Measurements from ENCODE around the gene SOX2. TPM values are rescaled to one million over a fixed set of nuclear protein-coding genes. Genes with fewer than 3 reads are reported as not detected.
A peak's percentile ranks its signal among the peaks of the same experiment; 100 is the strongest.

Gene SOX2
- under 0.01 TPM in 1 of 2 replicates, not detected in the other for total RNA-seq (2012; rRNA removed)

DNA sequence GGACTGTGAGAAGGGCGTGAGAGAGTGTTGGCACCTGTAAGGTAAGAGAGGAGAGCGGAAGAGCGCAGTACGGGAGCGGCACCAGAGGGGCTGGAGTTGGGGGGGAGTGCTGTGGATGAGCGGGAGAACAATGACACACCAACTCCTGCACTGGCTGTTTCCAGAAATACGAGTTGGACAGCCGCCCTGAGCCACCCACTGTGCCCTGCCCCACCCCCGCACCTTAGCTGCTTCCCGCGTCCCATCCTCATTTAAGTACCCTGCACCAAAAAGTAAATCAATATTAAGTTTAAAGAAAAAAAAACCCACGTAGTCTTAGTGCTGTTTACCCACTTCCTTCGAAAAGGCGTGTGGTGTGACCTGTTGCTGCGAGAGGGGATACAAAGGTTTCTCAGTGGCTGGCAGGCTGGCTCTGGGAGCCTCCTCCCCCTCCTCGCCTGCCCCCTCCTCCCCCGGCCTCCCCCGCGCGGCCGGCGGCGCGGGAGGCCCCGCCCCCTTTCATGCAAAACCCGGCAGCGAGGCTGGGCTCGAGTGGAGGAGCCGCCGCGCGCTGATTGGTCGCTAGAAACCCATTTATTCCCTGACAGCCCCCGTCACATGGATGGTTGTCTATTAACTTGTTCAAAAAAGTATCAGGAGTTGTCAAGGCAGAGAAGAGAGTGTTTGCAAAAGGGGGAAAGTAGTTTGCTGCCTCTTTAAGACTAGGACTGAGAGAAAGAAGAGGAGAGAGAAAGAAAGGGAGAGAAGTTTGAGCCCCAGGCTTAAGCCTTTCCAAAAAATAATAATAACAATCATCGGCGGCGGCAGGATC is at the start of gene SOX2:
Gene SOX2 (plus strand): TSS at position 601 of the 811 bp plus-strand sequence. CDS start 436 bp downstream, outside the sequence.
- peak within 1 kb of the TSS; percentile 86 for H3K4me2 ChIP-seq (ENCODE audit: low read length)
- peaks cover 87% of the 10 kb centered on the region for H3K27me3 ChIP-seq (ENCODE audit: control insufficient read depth, insufficient read depth, low read length)
- H3K9ac ChIP-seq (ENCODE audit: low read depth, low read length): no peak within 1 kb of the TSS

DNA sequence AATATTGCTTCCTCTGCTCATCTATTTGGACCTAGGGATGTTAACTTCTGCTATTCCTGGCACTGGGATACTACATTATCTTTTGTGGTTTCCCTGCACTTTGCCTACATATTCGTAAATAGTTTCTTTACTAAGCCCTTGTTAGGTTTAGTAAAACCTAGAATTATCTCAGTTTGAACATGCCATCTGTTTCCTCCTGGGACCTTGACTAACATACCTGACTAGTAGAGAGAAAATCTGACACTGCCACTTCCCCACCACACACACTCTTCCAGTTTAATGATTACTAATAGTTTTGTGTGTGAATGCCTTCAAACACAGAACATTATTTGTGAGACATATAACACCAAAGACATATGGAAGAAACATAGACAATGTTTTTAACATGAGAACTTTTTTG is 28.2 kb upstream of the SOX2 start:
- Histone ChIP-seq H3K9me3 (replicated peaks; ENCODE audit: low read length) (no peaks in the 10 kb centered on the region), H3K4me2 (ENCODE audit: low read length) (no peak overlapping the region), H3K4me1 (ENCODE audit: control insufficient read depth, insufficient read depth, low read length) (no peaks in the 10 kb centered on the region), H3K4me3 (ENCODE audit: low read length) (no peak overlapping the region), H3K36me3 (ENCODE audit: insufficient read depth, low read length) (no peaks in the 10 kb centered on the region), H3K27me3 (ENCODE audit: control insufficient read depth, insufficient read depth, low read length) (no peaks in the 10 kb centered on the region), H3K9ac (ENCODE audit: low read depth, low read length) (no peak overlapping the region)

More for the DNA sequence above, at the start of gene SOX2:
- Histone ChIP-seq H3K4me3 (ENCODE audit: low read length) (peak within 1 kb of the TSS; percentile 59), H3K9me3 (replicated peaks; ENCODE audit: low read length) (no peaks in the 10 kb centered on the region), H3K36me3 (ENCODE audit: insufficient read depth, low read length) (no peaks in the 10 kb centered on the region), H3K4me1 (ENCODE audit: control insufficient read depth, insufficient read depth, low read length) (peaks cover 10% of the 10 kb centered on the region)

DNA sequence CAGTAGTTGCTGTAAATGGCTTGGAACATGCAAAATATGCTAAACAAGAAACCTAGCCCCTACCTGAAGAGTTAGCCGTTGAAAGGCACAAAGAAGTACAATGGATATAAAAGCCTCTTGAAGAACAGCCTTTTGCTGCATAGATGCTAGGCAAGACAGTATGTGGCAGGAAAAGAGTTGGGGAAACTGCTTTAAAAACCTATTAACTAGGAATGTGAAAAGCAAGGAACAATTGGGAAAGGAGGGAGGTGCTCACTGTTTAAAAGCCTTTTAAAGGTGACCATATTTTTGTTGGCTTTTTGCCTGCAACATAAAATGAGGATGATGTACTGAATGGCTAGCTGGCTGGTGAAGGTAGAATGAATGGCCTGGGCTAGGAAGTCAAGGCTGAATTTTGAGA is 24.5 kb upstream of the SOX2 start:
- no peak overlapping the region for H3K9ac ChIP-seq (ENCODE audit: low read depth, low read length)
- H3K9me3 ChIP-seq (replicated peaks; ENCODE audit: low read length): no peaks in the 10 kb centered on the region
- H3K4me2 ChIP-seq (ENCODE audit: low read length): no peak overlapping the region
- no peak overlapping the region for H3K4me3 ChIP-seq (ENCODE audit: low read length)
- no peaks in the 10 kb centered on the region for H3K4me1 ChIP-seq (ENCODE audit: control insufficient read depth, insufficient read depth, low read length)
- no peaks in the 10 kb centered on the region for H3K36me3 ChIP-seq (ENCODE audit: insufficient read depth, low read length)
- no peaks in the 10 kb centered on the region for H3K27me3 ChIP-seq (ENCODE audit: control insufficient read depth, insufficient read depth, low read length)

- Histone ChIP-seq H3K9ac (ENCODE audit: low read depth, low read length) (no peak overlapping the region), H3K4me2 (ENCODE audit: low read length) (no peak overlapping the region), H3K9me3 (replicated peaks; ENCODE audit: low read length) (no peaks in the 10 kb centered on the region), H3K4me3 (ENCODE audit: low read length) (no peak overlapping the region), H3K27me3 (ENCODE audit: control insufficient read depth, insufficient read depth, low read length) (no peaks in the 10 kb centered on the region), H3K36me3 (ENCODE audit: insufficient read depth, low read length) (no peaks in the 10 kb centered on the region), H3K4me1 (ENCODE audit: control insufficient read depth, insufficient read depth, low read length) (no peaks in the 10 kb centered on the region)
These were observed 24.0 kb upstream of the SOX2 start for GRCh38 chr3:181687731-181688130.

DNA sequence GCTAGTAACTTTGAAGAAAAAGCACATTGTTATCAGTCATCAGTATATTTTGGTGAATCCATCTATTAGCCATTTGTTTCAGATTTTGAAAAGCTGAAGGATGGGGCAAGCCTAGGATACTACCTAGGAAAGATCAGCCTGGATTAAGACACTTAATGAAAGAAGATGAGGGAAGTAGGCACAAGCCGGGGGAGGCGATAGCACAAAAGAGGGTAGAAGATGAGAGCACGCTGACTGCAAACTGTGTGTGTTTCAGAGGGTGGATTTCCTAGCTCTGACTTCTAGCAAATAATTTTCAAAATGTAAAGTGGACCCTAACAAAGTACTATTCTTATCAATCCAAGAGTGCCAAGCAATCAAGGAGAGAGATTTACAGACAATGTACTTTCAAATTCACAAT is 22.2 kb upstream of the SOX2 start:
- Histone ChIP-seq H3K36me3 (ENCODE audit: insufficient read depth, low read length) (no peaks in the 10 kb centered on the region), H3K9me3 (replicated peaks; ENCODE audit: low read length) (no peaks in the 10 kb centered on the region), H3K4me1 (ENCODE audit: control insufficient read depth, insufficient read depth, low read length) (no peaks in the 10 kb centered on the region), H3K4me3 (ENCODE audit: low read length) (no peak overlapping the region), H3K27me3 (ENCODE audit: control insufficient read depth, insufficient read depth, low read length) (no peaks in the 10 kb centered on the region), H3K9ac (ENCODE audit: low read depth, low read length) (no peak overlapping the region), H3K4me2 (ENCODE audit: low read length) (no peak overlapping the region)

- Histone ChIP-seq H3K9ac (ENCODE audit: low read depth, low read length) (no peak overlapping the region), H3K27me3 (ENCODE audit: control insufficient read depth, insufficient read depth, low read length) (peaks cover 4% of the 10 kb centered on the region), H3K9me3 (replicated peaks; ENCODE audit: low read length) (no peaks in the 10 kb centered on the region), H3K4me3 (ENCODE audit: low read length) (no peak overlapping the region), H3K4me1 (ENCODE audit: control insufficient read depth, insufficient read depth, low read length) (peaks cover 8% of the 10 kb centered on the region), H3K36me3 (ENCODE audit: insufficient read depth, low read length) (no peaks in the 10 kb centered on the region), H3K4me2 (ENCODE audit: low read length) (no peak overlapping the region)
These were observed 21.0 kb upstream of the SOX2 start for GRCh38 chr3:181690769-181691168.

GRCh38 chr3:181691901-181692300 is 19.8 kb upstream of the SOX2 start:
- H3K36me3 ChIP-seq (ENCODE audit: insufficient read depth, low read length): no peaks in the 10 kb centered on the region
- H3K4me3 ChIP-seq (ENCODE audit: low read length): no peak overlapping the region
- H3K9ac ChIP-seq (ENCODE audit: low read depth, low read length): no peak overlapping the region
- H3K4me2 ChIP-seq (ENCODE audit: low read length): no peak overlapping the region
- H3K4me1 ChIP-seq (ENCODE audit: control insufficient read depth, insufficient read depth, low read length): peaks cover 15% of the 10 kb centered on the region
- no peaks in the 10 kb centered on the region for H3K9me3 ChIP-seq (replicated peaks; ENCODE audit: low read length)
- H3K27me3 ChIP-seq (ENCODE audit: control insufficient read depth, insufficient read depth, low read length): peaks cover 16% of the 10 kb centered on the region

DNA sequence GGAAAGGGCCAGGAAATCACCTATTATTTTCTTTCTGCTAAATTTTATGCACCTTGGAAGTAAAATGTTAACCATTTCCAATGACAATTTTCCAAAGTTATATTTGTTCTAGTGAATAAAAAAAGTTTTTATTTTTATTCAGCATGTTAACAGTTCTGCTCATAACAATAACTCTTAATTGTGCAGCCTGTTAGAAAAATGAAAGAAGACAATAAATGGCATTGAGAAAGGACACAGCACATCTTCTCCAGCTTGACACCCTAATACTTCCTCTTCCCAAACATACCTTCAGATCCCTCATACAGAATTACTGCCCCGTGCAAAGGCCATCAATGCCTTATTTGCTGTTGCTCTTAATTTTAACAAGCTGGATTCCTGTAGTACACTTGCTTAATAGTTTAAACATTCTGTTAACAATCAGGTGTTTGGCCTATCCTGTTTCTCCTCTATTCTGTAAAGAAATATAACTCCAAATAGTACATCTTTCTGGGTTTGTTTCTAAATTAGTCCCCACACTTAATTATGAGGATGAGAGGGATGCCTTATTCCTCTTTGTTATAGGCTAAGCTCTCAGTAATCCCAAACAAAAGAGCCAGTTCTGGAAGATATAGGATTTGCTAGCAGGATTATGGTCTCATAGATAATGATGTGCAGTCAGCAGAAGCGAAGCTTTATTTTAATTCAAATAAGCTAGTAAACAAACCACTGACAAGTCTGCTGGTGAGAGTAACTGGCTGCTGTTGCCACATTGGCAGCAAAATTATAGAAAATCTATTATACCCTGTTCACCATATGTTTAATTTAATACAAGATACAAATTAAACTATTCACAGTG is 19.2 kb upstream of the SOX2 start:
- peaks cover 22% of the 10 kb centered on the region for H3K27me3 ChIP-seq (ENCODE audit: control insufficient read depth, insufficient read depth, low read length)
- H3K9ac ChIP-seq (ENCODE audit: low read depth, low read length): no peak overlapping the region

GRCh38 chr3:181693280-181693679 is 18.4 kb upstream of the SOX2 start:
- Histone ChIP-seq H3K9me3 (replicated peaks; ENCODE audit: low read length) (no peaks in the 10 kb centered on the region), H3K9ac (ENCODE audit: low read depth, low read length) (no peak overlapping the region), H3K27me3 (ENCODE audit: control insufficient read depth, insufficient read depth, low read length) (peaks cover 28% of the 10 kb centered on the region), H3K4me1 (ENCODE audit: control insufficient read depth, insufficient read depth, low read length) (peaks cover 15% of the 10 kb centered on the region), H3K4me2 (ENCODE audit: low read length) (no peak overlapping the region), H3K36me3 (ENCODE audit: insufficient read depth, low read length) (no peaks in the 10 kb centered on the region), H3K4me3 (ENCODE audit: low read length) (no peak overlapping the region)

More for the DNA sequence above, 19.2 kb upstream of the SOX2 start:
- Histone ChIP-seq H3K9me3 (replicated peaks; ENCODE audit: low read length) (no peaks in the 10 kb centered on the region), H3K36me3 (ENCODE audit: insufficient read depth, low read length) (no peaks in the 10 kb centered on the region), H3K4me3 (ENCODE audit: low read length) (no peak overlapping the region), H3K4me2 (ENCODE audit: low read length) (no peak overlapping the region), H3K4me1 (ENCODE audit: control insufficient read depth, insufficient read depth, low read length) (peaks cover 15% of the 10 kb centered on the region)

DNA sequence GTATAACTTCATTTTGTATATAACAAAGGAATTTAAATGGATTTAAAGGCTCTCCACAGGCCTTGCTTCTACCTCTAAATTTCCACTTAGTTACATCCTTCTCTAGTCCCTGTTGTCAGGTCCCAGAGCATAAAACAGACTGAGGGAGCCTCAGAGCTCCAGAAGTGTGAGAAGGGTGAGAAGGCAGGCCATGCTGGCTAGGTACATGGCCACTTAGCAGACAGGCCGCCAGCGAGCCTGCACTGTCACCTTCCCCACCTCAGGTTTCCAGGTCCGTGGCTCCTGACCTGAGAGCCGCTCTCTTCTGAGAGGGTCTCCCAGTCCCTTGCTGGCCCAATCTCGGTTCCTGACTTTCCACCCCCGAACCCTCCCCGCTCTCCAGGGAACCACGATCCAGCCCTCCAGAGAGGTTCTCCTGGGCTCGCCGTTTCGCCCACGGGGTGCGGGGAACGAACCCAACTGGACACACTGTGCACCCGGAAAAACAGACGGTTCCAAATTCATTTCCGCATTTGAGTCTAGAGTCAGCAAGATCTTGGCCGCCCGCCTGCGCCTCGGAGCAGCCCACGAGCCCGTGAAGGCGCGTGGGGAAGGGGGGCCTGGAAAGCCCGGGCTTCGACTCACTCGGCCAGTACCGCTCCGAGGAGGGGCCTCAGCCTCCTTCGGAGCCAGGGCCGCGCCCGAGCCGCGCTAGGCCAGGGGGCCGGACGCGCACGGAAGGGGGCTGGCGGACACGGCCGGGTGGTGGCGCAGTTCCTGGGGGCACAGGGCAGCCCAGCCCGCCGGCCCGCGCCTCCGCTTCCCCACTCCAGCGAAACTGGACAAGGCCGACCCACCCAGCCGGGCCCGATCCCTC is 16.7 kb upstream of the SOX2 start:
- Histone ChIP-seq H3K4me3 (ENCODE audit: low read length) (peak overlapping the region; percentile 68), H3K27me3 (ENCODE audit: control insufficient read depth, insufficient read depth, low read length) (peaks cover 45% of the 10 kb centered on the region), H3K4me1 (ENCODE audit: control insufficient read depth, insufficient read depth, low read length) (peaks cover 15% of the 10 kb centered on the region), H3K36me3 (ENCODE audit: insufficient read depth, low read length) (no peaks in the 10 kb centered on the region), H3K9ac (ENCODE audit: low read depth, low read length) (peak overlapping the region; percentile 61), H3K9me3 (replicated peaks; ENCODE audit: low read length) (no peaks in the 10 kb centered on the region), H3K4me2 (ENCODE audit: low read length) (peak overlapping the region; percentile 87)

Measured in skeletal muscle satellite cell (primary cell).